SK-MEL-5 (cell line): ENCODE results near the gene MFAP2. TPM values are rescaled to one million over a fixed set of nuclear protein-coding genes. Genes with fewer than 3 reads are reported as not detected.

Experiments used
- DNase-seq: peaks from one replicate; pipeline ENCODE4 v3.0.0-alpha.2; 2016; ENCODE audit warnings: low read depth, low spot score
- in situ Hi-C: cut with HindIII; loops from 2 replicates; pipeline ENCODE4 v1.10.0; 2016; ENCODE audit warnings: low sequenced_read_pairs, high pct_unique_total_duplicates, low pct_unique_long_range_greater_than_20kb
- total RNA-seq: library from RNA; depleted of rRNA; stranded (reverse); fragments of >200 nt; shearing (Covaris generic); gene quantifications from 2 replicates; pipeline ENCODE4 v1.2.3, GENCODE V29; 2014; rRNA removed

MFAP2 gene
- total RNA-seq, 1 experiment from 2014 or later = 0.40 TPM

DNA sequence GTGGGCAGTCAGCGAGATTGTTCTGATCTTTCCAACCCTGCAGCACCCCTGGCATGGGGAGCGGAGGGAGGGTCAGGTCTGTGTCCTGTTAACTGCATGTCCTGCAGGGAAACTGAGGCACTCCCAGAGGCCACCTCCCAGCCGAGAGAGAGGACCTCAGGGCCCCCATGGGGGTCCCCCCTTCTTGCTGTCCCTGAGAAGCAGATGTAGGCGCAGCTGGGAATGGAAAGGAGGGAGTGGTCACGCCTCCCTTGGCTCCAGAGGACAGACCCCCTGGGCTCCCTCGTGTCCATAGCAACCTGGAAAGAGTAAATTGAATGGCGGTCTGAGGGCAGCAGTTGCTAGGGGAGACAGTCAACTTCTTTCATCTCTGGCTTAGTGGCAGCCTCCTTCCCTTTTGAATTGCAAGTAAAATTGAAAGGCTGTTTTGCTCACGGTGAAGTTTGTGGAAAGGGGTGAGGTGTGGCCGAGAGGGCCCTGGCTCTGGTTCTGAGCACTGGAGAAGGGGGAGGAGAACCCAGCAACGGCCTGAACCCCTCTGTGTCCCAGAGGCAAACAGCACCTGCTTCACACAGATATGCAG, 53.8 kb downstream of the MFAP2 start:
- no peak for DNase-seq
- in situ Hi-C loops = no loop called here

DNA sequence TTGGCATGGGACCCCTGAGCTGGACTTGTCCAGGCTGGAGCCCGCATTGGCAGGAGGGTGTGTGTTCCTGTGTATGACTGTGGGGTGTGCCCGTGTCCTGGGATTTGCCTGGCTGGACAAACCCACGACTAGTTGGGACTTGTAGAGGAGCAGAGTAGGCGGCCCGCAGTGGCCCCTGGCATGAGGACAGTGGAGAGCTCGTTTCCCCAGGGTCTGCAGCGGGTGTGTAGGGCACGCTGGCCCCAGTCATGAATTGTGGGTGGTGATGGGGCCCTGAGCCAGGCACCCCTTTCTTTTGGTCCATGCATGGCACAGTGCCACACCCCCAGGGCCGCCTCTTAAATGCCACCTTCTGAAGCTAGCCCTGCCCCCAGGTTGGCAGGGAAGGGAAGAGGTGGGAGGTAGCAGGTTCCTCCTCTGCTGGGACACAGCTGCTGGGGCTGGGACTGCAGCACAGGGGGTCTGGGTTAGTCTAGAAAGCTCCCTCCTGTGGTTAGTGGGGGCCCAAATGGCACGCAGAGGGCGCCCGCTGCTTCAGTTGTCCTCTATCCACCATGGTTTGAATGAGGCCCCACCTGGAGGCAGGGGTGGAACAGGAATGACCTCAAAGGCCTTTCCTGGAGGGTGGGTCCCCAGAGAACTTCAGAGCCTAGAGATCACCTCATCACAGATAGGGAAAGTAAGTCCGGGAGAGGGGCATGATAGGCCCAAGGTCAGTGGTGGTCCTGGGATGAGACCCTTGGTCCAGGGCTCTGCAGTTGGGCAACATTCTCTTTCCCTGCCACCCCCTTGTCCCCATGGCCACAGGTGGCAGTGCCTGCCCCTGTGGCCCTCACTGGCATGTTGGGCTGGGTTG, 54.6 kb downstream of the MFAP2 start:
- in situ Hi-C loops = no loop called here
- no peak for DNase-seq

DNA sequence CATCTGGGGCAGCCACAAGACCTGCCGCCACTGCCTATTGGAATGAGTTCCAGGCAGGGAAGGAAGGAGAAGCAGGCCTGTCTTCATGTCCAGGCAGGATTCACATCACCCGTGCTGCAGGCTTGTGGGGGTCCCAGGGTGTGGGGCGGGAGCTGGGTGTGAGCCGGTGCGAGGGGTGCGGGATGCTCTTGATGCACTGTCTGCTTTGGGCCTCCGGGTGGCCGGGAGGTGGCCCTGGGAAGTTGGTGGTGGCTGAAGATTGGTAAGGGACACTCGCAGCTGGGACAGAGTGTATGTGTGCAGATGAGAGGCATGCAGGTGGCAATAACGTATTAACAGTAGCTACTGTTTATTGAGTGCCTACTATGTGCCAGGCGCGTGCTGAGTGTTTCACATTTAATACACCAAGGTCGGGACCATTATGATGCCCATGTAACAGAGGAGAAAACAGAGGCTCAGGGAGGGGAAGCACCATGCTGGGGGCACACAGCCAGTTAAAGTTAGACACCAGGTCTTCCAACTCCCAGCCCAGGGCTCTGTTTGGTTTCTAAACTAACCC, 55.4 kb downstream of the MFAP2 start:
- no peak for DNase-seq
- in situ Hi-C loops = no loop called here

Other genes starting within 250 kb of the MFAP2 start
- under 0.01 TPM in 1 of 2 replicates, not detected in the other for gene RNU1-4, start 240.1 kb downstream of the MFAP2 start, total RNA-seq
- under 0.01 TPM in 1 of 2 replicates, not detected in the other for gene RNU1-2, start 84.6 kb downstream of the MFAP2 start, total RNA-seq
- gene CROCC, start 58.7 kb downstream of the MFAP2 start, total RNA-seq = 11.8 and 15.6 TPM in 2 replicates
- gene ATP13A2, start 31.3 kb upstream of the MFAP2 start, total RNA-seq = 46.7 and 46.9 TPM in 2 replicates
- 341 and 356 TPM in 2 replicates for gene SDHB, start 73.4 kb upstream of the MFAP2 start, total RNA-seq
- gene PADI2, start 138.8 kb upstream of the MFAP2 start, total RNA-seq = 1.7 and 2.4 TPM in 2 replicates
- gene PADI1, start 224.5 kb upstream of the MFAP2 start, total RNA-seq = 0.35 TPM in 1 of 2 replicates, not detected in the other